Eye (tissue), 1 donor: ENCODE measurements around the gene CSF1R.

Experiments
- DNase-seq: peaks from one replicate; pipeline ENCODE4 v3.0.0-alpha.2; 2015

The CSF1R gene

GRCh38 chr5:150022681-150023080 is 63.7 kb downstream of the CSF1R start:
- no peak for DNase-seq

- DNase-seq: no peak
These were observed 64.2 kb downstream of the CSF1R start for GRCh38 chr5:150022158-150022531.

GRCh38 chr5:150021491-150022157 is 64.7 kb downstream of the CSF1R start:
- no peak for DNase-seq

GRCh38 chr5:150020249-150020648 is 66.1 kb downstream of the CSF1R start:
- DNase-seq: no peak

- DNase-seq: no peak
These were observed 68.9 kb downstream of the CSF1R start for GRCh38 chr5:150017226-150018005.

GRCh38 chr5:150016537-150016936 is 69.8 kb downstream of the CSF1R start:
- DNase-seq: no peak

- no peak for DNase-seq
These were observed 70.9 kb downstream of the CSF1R start for GRCh38 chr5:150015415-150015814.

GRCh38 chr5:150014456-150014855 is 71.9 kb downstream of the CSF1R start:
- DNase-seq: no peak

- no peak for DNase-seq
These were observed 72.4 kb downstream of the CSF1R start for GRCh38 chr5:150013931-150014330.

- DNase-seq: no peak
These were observed 76.5 kb downstream of the CSF1R start for GRCh38 chr5:150009671-150010387.

- no peak for DNase-seq
These were observed 79.3 kb downstream of the CSF1R start for GRCh38 chr5:150007050-150007449.

GRCh38 chr5:150006318-150006717 is 80.0 kb downstream of the CSF1R start:
- no peak for DNase-seq
